SW 1271 (cell line): ENCODE results near the gene IGF2R.
"Not testable (repeated sequence)": the region's sequence is repeated elsewhere in the genome, so short reads cannot be mapped to it uniquely, and the experiment has no call there.

Experiments used
- DNase-seq, 2 experiments: peaks; one replicate each; lab custom pipeline; 2025; lab: John Stamatoyannopoulos, UW

The IGF2R gene

GRCh38 chr6:159996087-159996622, 27.3 kb downstream of the IGF2R start:
- DNase-seq, result no peak

DNA sequence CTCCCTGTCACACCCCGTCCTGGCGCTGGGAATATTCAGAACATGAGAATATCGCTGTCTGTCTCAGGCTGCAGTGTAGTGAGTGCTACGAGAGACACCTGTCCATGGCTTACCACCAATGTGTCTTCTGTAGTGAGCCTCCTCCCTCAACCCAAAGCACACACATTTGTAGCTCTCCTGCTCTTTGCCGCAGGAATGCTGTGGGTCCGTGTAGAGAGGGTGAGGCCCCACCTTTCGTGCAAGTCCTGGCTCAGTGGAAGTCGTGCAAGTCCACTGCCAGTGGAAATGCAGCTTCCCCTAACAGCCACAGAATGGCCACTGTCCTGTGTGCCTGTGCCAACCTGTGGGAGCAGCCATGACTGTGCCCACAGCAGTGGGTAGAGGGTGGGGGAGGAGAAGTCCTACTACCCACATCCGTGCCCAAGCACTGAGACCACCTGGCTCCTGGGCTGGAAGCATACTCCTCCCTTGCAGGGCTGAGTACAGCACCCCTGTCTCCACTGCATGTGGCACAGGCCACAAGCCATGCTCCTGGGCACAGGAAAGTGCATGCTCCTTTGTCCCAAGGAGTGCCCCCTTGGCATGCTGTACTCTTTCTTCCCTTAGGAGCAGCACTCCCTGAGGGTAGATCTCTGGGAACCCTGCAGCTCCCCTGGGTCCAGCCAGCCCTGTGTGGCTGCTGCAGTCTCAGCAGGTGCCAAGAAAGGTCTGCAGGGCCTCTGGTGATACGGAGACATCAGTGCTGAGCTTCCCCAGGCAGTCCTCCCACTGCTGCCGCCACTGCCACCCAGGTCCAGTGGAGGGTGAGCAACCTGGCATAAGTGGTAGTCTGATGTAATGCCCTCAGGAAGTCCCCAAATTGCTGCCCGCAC, 28.0 kb downstream of the IGF2R start:
- no peak for DNase-seq

DNA sequence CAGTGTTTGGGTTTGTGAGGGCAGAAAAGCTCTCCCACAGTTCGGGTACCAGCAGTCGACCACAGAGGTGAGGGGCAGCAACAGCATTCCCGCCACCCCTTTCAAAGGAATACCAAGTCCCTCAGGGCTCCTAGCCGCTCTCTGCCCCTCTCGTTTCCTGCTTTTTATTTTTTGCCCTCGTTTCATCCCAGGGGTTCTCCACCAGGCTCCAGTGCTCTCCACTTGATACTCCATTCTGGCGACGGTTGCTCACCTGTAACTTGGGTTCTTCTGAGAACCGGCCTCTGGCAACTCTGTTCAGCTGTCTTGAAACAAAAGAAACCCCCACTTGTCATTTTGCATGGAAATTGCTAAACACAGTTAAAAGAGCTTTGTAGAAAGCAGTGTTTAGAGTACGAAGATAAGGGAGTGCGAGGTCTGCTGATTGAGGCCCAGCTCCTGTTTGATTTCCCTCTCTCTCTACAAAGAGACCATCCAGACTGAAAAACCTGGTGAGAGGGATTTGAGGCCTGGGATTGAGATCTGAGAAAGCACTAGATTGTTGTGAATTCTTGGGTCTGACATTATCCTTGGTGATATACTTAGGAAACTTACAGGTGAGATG, 28.7 kb downstream of the IGF2R start:
- DNase-seq, result no peak

- no peak for DNase-seq
These were observed 29.7 kb downstream of the IGF2R start for GRCh38 chr6:159998538-159998937.

GRCh38 chr6:159999240-159999671, 30.4 kb downstream of the IGF2R start:
- no peak for DNase-seq

DNA sequence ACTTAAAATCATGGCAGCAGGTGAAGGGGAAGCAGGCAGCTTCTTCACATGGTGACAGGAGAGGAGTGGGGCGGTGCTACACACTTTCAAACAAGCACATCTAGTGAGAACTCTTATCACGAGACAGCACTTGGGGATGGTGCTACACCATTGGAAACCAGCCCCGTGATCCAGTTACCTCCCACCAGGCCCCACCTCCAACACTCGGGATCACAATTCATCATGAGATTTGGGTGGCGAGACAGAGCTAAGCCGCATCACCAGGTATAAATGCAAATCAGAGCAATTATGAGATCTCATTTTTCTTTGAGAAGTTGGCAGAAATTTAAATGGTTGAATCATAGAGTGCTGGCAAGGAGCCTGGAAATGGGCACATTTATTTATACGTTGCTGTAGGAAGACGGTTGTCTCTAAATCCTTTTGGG, 31.4 kb downstream of the IGF2R start:
- no peak for DNase-seq

DNA sequence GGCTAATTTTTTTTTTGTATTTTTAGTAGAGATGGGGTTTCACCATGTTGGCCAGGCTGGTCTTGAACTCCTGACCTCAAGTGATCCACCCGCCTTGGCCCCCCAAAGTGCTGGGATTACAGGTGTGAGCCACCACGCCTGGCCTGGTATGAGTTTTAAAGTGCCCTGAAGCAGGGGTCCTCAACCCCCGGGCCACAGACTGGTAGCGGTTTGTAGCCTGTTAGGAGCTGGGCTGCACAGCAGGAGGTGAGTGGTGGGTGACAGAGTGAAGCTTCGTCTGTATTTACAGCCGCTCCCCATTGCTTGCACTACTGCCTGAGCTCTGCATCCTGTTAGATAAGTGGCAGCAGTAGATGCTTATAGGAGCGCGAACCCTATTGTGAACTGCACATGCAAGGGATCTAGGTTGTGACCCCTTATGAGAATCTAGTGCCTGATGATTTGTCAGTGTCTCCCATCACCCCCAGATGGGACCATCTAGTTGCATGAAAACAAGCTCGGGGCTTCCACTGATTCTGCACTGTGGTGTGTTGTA, 32.1 kb downstream of the IGF2R start:
- not testable (repeated sequence) for DNase-seq

GRCh38 chr6:160002882-160003281, 34.0 kb downstream of the IGF2R start:
- no peak for DNase-seq

DNA sequence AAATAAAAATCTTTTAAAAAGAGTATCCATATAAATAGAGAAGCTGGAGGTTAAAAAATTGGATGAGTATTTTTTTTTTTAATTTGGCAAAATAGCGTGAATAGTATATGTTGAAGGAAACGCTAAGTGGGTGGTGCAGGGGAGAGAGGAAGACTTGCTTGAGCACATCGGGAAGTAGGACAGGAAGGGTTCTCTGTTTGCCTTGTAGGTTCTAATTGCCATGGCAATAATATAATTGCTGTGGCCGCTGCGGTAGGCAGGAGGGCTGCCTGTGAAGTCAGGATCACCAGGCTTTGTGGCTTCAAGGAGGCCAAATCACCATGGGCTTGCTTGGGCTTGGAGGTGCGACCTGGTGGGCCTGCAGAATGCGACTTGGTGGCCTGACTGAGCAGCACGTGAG, 35.1 kb downstream of the IGF2R start:
- DNase-seq, result no peak

DNA sequence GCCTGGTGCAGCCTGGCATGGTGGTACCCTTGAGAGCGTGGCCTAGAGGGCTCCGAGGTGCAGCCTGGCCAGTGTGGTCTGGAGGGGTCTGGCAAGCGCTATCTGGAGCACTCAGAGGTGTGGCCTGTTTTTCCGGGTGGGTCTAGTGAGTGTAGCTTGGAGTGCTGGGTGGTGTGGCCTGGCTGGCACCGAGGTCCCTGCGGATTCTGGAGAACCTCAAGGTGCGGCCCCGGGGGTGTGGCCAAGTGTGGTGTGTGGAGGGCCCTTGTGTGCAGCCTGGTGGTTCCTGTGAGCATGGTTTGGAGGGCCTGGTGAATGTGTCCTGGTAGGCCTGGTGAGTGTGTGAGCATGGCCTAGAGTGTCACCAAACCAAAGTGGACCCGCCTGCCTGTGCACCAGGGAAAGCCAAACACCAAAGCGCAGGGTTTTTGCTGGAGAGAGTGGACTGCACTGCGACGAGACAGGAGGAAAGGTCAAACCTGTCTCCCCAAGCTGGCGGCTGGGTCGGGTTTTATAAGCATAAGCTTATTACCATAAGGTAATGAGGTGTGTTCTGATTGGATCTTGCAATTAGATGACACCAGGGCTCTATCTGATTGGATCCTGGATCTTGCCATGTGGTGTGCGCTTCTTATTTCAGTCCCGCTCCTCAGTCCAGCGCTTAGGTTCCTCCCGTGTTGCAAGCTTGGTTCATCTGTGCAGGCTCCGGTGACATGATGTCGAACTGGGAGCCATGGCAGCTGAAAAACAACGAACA, 35.7 kb downstream of the IGF2R start:
- no peak for DNase-seq

- no peak for DNase-seq
These were observed 36.3 kb downstream of the IGF2R start for GRCh38 chr6:160005211-160005610.

GRCh38 chr6:160005861-160006540, 37.1 kb downstream of the IGF2R start:
- DNase-seq, result no peak

DNA sequence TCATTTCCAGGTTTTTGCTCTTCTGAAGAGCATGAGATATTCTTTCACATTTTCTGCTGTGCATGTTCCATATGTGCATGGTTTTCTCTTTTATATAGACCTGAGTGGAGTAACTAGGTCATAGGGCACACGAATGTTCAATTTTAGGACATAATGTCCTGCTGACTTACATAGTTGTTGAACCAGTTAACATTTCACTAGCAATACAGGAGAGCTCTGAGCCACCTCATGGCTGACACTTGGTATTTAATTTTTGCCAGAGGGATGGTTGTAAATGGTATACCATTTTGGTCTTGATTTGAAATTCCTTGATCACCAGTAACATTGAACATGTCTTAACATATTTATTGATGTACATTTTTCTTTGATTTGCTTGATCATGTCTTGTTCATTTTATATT, 38.3 kb downstream of the IGF2R start:
- DNase-seq, result no peak

- no peak for DNase-seq
These were observed 38.7 kb downstream of the IGF2R start for GRCh38 chr6:160007611-160008010.

DNA sequence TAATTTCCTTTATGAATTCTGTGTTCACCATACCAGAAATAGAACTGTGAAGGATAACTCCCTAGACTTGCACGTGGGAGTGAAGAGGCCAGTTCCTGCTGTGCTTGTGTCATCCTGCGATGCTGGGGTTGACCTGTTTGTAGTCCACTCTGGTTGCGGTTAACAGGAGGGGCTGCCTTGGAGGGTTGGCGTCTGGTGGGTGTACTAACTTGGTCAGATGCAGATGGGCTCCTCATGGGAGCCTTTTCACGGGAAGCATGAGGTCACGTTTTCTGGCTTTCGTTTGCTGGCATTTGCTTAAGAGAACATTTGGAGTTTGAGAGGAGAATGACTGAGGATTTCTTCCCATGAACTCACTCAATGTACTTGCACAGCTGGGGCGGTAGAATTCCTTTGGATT, 41.2 kb downstream of the IGF2R start:
- no peak for DNase-seq

GRCh38 chr6:160013987-160014868, 45.3 kb downstream of the IGF2R start:
- DNase-seq, result no peak

DNA sequence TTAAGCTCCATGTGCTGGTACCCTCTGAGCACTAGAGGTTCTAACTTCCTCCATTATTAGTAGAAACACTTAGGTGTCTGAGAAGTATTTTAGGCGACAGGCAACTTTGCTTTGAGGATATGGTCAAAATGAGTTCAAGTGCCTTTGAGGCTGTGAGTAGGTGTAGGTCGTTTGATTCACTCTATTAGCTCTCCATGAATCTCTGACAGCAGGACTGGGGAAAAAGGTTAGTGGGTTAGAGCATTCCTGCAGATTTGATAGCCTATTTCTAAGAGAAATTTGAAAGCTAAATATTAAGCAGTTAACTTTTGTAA, 45.9 kb downstream of the IGF2R start:
- no peak for DNase-seq

DNA sequence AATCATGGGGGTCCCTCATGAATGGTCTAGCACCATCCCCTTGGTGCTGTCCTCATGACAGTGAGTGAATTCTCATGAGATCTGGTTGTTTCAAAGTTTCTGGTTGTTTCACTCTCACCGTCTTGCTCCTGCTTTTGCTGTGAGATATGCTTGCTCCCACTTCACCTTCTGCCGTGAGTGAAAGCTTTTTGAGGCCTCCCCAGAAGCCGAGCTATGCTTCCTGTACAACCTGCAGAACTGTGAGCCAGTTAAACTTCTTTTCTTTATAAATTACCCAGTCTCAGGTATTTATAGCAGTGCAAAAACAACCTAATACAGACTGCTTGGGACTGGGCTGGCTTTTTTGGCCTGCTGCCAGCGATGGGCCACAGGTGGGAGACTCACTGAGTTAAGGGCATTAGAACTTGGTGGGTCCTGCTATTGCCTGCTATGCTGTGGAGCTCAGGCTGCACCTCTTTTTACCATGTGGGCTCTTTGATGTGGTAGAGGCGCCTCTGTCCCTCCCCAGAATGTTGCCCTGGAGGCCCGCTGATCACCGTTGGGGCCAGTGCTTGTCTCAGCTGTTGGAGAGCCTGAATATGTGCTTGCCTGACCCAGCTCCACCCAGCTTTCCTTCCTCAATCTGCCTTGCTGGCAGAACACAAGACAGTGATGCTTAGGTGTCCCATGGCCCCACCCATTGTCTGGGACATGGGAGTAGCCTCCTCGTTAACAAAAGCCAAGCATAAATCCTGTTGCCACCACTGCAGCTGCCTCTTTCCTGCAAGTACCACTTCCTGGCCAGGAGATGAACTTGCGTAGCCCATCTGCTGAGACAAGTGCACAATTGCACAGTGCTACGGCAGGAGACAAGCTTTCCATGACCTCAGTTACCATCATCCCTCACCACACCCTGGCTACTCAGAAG, 47.1 kb downstream of the IGF2R start:
- DNase-seq, result no peak

DNA sequence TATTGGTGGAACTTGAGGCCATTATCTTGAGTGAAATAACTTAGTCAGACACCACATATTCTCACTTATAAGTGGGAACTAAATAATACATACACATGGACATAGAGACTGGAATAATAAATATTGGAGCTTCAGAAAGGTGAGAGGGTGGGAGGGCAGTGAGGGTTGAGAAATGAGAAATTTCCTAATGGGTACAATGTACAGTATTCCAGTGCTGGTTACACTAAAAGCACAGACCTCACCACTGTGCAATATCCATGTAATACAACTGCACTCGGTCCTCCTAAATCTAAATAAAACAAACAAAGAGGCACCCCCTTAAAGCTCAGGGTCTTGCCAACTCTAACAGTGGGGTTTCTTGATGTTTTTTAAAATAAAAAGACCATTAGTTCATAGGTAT, 53.2 kb downstream of the IGF2R start:
- no peak for DNase-seq

GRCh38 chr6:160022793-160023192, 53.9 kb downstream of the IGF2R start:
- DNase-seq, result no peak
